ENCODE data around the gene TLCD3A.
"Not testable (repeated sequence)": the region's sequence is repeated elsewhere in the genome, so short reads cannot be mapped to it uniquely, and the experiment has no call there.

TLCD3A gene

DNA sequence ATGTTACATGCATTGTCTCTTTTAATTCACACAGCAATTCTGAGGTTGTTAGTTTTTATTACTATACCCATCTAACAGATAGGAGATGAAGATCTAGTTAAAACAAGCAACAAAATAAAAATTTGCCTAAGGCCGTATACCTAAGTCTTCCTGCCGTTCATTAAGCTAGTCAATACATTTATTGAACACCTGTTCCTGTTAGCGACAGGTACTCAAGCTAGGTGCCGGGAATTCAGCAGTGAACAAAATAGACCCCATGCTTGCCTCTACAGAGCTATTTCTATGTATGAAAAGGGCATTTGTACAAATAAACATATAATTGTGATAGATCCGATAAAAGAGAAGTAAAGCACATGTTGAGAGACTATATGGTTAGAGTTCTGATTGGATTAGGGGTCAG, 14.3 kb upstream of the TLCD3A start:
- DNase-seq: no peak

DNA sequence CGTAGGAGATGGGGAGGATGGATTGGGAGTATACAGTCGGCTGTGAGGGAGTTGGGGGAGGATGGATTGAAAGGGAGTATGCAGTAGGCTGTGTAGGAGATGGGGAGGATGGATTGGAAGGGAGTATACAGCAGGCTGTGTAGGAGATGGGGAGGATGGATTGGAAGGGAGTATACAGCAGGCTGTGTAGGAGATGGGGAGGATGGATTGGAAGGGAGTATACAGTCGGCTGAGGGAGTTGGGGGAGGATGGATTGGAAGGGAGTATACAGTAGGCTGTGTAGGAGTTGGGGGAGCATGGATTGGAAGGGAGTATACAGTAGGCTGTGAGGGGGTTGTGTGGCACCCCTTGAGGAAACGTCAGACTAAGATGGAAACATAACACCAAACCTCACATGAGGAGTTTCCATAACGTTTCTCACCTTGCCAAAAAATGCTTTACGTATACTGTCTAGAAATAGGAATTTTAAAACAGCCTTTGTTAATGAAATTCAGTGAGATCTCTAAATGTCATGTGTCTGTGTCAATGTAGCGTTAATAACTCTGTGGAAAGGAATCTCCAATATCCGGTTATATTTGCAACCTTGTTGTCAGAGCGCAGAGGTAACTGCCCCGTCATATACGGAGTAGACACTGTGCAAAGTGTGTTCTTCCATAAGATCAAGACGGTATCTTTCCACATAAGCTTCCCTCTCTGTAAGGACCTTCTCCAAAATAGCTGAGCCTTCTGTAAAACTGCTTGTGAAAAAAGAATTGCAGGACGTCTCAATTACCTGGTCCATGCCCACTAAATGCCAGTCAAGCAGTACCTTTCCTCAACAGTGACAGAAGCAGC, 11.5 kb upstream of the TLCD3A start:
- no peak for DNase-seq

DNA sequence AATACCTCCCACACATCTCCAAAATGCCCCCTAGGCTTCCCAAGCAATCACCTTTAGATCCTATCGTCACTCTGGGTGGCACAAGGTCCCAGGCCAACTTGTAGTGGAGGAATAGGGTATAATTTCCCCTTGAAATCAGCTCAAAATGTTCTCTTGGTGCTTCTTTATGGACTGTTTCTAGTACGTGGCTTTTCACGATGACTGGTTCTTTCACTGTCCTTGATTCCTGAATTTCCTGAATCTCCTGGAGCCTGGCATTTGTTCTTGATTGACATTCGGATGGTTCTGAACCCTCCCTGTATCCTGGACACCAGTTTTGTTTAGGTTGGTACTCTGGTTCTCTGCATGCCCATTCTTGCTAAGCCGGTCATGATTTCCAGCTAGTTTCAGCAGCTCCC, 10.9 kb upstream of the TLCD3A start:
- DNase-seq: no peak

DNA sequence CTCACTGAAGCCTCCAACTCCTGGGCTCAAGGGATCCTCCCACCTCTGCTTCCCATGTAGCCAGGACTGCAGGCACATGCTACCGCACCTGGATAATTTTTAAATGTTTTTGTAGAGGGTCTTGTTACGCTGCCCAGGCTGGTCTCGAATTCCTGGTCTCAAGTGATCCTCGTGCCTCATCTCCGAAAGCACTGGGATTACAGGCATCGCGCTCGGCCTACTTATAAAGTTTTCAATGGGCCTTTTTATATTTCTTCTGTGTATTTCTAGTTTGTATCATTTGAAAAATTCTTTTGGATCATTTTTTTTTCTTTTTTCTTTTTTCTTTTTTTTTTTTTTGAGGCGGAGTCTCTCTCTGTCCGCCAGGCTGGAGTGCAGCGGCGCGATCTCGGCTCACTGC, 7.3 kb upstream of the TLCD3A start:
- no peak for DNase-seq

- DNase-seq: no peak
These were observed 6.7 kb upstream of the TLCD3A start for GRCh38 chr17:725746-726145.

- no peak for DNase-seq
These were observed 6.0 kb upstream of the TLCD3A start for GRCh38 chr17:726271-726919.

GRCh38 chr17:728911-729310, 3.5 kb upstream of the TLCD3A start:
- DNase-seq: no peak

DNA sequence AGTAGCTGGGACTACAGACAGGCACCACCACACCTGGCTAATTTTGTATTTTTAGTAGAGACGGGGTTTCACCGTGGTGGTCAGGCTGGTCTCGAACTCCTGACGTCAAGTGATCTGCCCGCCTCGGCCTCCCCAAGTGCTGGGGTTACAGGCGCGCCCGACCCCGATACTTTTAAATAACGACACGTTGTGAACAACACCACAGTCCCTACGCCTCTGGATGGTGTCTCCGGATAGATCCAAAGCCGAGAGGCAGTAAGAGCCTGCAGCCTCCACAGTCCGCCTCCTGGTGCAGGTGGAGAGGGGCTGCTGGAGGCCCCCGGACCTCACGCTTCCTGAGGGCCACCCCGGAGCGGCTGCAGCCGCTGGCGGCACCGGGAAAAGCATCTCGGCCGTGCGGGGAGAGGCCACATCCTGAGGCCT, 741 bp upstream of the TLCD3A start:
- no peak for DNase-seq

DNA sequence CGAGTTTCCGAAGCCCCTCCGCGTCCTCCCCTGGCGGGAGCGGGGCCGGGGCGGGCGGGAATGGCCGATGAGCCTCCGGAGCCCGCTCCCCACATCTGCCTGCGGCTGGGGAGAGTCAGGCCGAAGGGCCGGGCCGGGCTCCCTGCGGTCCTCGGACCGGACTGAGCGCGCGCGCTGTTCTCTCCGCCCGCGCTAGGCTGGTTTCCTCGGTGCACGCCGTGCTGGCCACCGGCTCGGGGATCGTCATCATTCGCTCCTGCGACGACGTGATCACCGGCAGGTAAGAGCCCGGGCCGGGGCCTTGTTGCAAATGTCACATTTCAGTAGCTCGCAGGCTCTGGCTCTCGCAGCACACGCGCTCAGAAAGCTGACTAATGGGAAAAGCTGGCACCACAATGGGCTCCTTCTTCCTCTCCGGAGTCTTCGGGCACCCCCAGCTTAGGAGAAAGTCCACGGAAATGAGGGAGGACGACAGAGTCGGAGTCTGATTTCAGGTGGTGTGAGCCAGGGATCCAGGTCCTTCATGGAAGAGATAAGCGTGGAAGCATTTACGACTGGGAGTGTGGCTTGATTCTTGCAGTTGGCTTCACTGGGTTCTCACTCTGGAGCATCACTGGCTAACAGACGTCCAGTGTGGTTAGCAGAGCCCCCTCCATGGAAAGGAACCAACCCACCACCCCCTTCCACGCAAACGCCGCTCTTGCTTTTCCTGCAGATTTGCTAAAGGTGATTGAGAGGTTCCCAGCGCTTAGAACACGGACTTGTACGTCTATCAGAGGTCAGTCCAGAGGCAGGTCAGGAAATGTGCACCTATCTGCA, 715 bp downstream of the TLCD3A start:
- DNase-seq: no peak

DNA sequence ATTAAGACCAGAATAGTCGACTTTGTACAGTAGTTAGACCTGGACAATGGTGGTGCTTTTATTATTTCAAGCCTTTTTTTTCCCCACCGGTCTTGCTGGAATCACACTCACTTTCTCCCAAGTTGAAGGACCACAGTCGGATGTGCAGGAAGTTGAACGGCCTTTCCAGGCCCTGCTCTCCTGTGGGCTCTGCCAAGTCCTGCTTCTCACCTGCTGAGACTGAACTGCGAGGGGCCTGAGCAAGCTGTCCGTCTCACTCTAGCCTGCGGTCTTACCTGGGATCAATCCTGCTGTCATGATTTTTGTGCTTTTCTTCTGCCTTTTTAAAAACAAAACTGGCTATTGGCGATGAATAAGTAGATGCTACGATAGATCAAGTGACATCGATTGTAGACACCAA, 1.3 kb downstream of the TLCD3A start:
- DNase-seq: no peak

GRCh38 chr17:737561-738113, 5.2 kb downstream of the TLCD3A start:
- no peak for DNase-seq

DNA sequence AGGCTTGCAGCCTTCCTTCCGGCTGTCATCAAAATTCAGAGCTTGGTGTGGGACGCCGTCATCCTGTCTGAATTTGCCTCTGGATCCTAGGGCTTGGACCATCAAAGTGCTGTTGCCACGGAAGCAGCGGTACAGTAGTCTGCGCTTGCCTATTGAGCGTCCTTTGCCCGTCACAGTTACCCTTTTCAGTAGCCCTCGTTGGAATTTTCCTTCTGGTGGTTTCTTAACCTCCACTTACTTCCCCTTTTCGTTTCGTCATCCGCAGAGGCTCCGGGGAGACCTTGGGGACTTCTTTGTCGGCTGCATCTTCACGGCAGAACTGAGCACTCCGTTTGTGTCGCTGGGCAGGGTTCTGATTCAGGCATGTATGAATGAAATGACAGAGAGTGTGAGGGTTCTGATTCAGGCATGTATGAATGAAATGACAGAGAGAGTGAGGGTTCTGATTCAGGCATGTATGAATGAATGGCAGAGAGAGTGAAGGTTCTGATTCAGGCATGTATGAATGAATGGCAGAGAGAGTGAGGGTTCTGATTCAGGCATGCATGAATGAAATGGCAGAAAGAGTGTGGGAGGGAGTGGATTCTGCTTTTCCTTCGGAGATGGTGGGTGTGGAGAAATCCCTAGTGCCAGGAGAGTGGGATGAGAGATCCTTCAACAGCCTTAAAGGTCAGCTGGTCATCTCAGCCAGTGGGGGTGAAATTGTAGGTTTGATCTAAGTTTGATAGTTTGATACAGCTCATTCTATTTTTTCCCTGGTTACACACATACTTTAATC, 8.0 kb downstream of the TLCD3A start:
- DNase-seq: no peak

- DNase-seq: no peak
These were observed 9.9 kb downstream of the TLCD3A start for GRCh38 chr17:742147-742793.

DNA sequence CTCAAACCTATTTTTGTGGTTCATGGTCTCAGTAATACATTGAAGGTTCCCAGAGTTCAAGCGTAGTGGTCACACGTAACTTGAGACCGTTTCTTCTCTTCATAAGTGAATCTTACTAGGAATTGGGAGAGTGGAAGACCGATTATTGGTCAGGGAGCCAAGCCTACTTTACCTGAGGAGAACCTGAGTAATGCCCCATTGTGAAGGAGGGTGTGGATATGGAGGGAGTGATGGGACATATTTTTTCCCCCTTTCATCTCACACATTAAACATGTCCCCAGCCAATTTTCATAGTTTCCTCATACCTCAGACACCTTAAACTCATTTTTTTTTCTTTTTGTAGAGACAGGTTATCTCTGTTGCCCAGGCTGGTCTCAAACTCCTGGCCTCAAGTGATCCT, 10.7 kb downstream of the TLCD3A start:
- no peak for DNase-seq

GRCh38 chr17:744937-745336, 12.5 kb downstream of the TLCD3A start:
- DNase-seq: no peak

GRCh38 chr17:745406-745805, 13.0 kb downstream of the TLCD3A start:
- no peak for DNase-seq

GRCh38 chr17:746181-746580, 13.8 kb downstream of the TLCD3A start:
- no peak for DNase-seq

- no peak for DNase-seq
These were observed 14.6 kb downstream of the TLCD3A start for GRCh38 chr17:746783-747629.

GRCh38 chr17:748604-749003, 16.2 kb downstream of the TLCD3A start:
- DNase-seq: not testable (repeated sequence)

- not testable (repeated sequence) for DNase-seq
These were observed 17.0 kb downstream of the TLCD3A start for GRCh38 chr17:749359-749758.

DNA sequence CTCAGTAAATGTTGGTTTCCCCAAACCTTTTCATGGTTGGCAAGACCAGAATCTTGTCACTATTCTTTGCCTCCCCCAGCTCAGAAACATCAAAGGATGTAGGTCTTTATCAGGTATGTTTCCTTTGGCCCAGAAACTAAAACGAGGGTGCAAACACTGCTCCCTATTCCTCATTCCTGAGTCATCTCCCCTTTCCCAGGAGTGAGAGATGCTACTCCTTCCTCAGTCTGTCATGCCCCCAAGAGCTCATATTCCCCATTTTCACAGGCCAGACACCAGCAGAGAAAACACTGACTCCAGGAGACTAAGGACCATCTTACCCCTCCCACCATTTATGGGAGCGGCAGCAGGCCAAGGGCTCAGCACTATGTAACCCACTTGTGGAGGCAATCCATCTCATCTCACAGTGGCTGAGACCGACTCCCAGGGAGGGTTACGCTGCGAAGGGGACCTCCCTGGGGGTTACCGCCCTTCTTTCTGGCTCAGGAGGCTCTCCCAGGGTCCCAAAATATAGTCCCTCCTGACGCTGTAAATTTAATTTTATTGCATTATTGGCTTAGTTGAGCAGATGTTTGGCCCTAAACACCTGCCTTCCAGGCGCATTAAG, 18.1 kb downstream of the TLCD3A start:
- DNase-seq: no peak
